Measurements from ENCODE around the gene LIMA1. TPM values are rescaled to one million over a fixed set of nuclear protein-coding genes. Genes with fewer than 3 reads are reported as not detected.

LIMA1 gene
- total RNA-seq, 4 donors from 2014 or later: 7.4 to 24.5 (median 8.8) TPM

- Histone ChIP-seq H3K9me3 (no peaks in the 10 kb centered on the region), H3K4me1 (peaks cover 12 to 34% of the 10 kb centered on the region in 2 donors), H3K4me3 (no peak overlapping the region), H3K36me3 (peaks cover 0 to 5% of the 10 kb centered on the region in 2 donors), H3K27ac (peak overlapping the region; percentile 6 to 38 (median 37)), H3K27me3 (no peaks in the 10 kb centered on the region)
- DNase-seq: peak in 1 of 2 donors; percentile 16
- TF ChIP-seq CTCF (IDR thresholded peaks at IDR 0.05 in 4 of 5, conservative IDR thresholded peaks at IDR 0.05 in 1 of 5): no peak
- TF ChIP-seq POLR2A (IDR thresholded peaks at IDR 0.05): no peak
- intact Hi-C loops (cut with DNase I; ENCODE audit: low total_unique reads) (no loop called here), in situ Hi-C loops (cut with MboI; ENCODE audit: low sequenced_read_pairs in 4 of 4) (no loop called here)
- ATAC-seq: peak; percentile 83 to 85
Measured at GRCh38 chr12:50195832-50196231, 87.5 kb downstream of the LIMA1 start.

- H3K27ac ChIP-seq: no peak overlapping the region
- peaks cover 0 to 5% of the 10 kb centered on the region in 2 donors for H3K36me3 ChIP-seq
- H3K27me3 ChIP-seq: no peaks in the 10 kb centered on the region
- in situ Hi-C loops (cut with MboI; ENCODE audit: low sequenced_read_pairs in 4 of 4): no loop called here
- no peak for DNase-seq
- no peak for ATAC-seq
- H3K4me3 ChIP-seq: no peak overlapping the region
- TF ChIP-seq CTCF (IDR thresholded peaks at IDR 0.05 in 4 of 5, conservative IDR thresholded peaks at IDR 0.05 in 1 of 5) (no peak), POLR2A (IDR thresholded peaks at IDR 0.05) (no peak)
- no peaks in the 10 kb centered on the region for H3K9me3 ChIP-seq
- H3K4me1 ChIP-seq: peaks cover 12 to 34% of the 10 kb centered on the region in 2 donors
- intact Hi-C loops (cut with DNase I; ENCODE audit: low total_unique reads): no loop called here
Measured at GRCh38 chr12:50192908-50193307, 90.4 kb downstream of the LIMA1 start.

DNA sequence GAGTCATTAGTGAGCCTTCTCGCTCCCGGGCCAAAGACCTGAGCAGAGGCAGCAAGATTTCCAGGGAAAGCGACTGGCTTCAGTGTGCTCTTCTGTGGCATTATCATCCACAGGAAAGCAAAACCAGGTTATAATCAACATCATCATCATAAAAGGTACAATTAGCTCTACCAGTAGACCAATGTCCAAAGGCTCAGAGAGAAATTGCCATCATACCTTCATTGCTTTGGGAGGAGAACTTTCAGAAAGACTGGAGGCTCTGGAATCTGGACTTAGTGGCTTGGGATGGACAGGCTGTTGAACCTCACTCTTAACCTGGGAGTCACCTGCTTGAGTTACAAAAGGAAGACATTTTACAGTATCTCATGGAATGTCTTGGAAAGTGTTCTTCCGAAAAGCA lies 91.1 kb downstream of the LIMA1 start:
- TF ChIP-seq CTCF (IDR thresholded peaks at IDR 0.05 in 4 of 5, conservative IDR thresholded peaks at IDR 0.05 in 1 of 5) (no peak), POLR2A (IDR thresholded peaks at IDR 0.05) (no peak)
- ATAC-seq: no peak
- no peak overlapping the region for H3K4me3 ChIP-seq
- H3K9me3 ChIP-seq: no peaks in the 10 kb centered on the region
- DNase-seq: no peak
- H3K4me1 ChIP-seq: peaks cover 12 to 33% of the 10 kb centered on the region in 2 donors
- peaks cover 0 to 5% of the 10 kb centered on the region in 2 donors for H3K36me3 ChIP-seq
- H3K27me3 ChIP-seq: no peaks in the 10 kb centered on the region
- in situ Hi-C loops (cut with MboI; ENCODE audit: low sequenced_read_pairs in 4 of 4): no loop called here
- intact Hi-C loops (cut with DNase I; ENCODE audit: low total_unique reads): no loop called here
- no peak overlapping the region for H3K27ac ChIP-seq

- Histone ChIP-seq H3K9me3 (no peaks in the 10 kb centered on the region), H3K27ac (no peak overlapping the region), H3K4me1 (peaks cover 9 to 30% of the 10 kb centered on the region in 2 donors), H3K36me3 (peaks cover 0 to 5% of the 10 kb centered on the region in 2 donors), H3K27me3 (no peaks in the 10 kb centered on the region), H3K4me3 (no peak overlapping the region)
- DNase-seq (no peak), ATAC-seq (no peak)
- TF ChIP-seq POLR2A (IDR thresholded peaks at IDR 0.05) (no peak), CTCF (IDR thresholded peaks at IDR 0.05 in 4 of 5, conservative IDR thresholded peaks at IDR 0.05 in 1 of 5) (no peak)
- in situ Hi-C loops (cut with MboI; ENCODE audit: low sequenced_read_pairs in 4 of 4): no loop called here
- intact Hi-C loops (cut with DNase I; ENCODE audit: low total_unique reads): no loop called here
Measured at GRCh38 chr12:50190859-50191258, 92.5 kb downstream of the LIMA1 start.

All from gastrocnemius medialis (tissue), 4 donors.